CD14-positive monocyte (primary cell): Measurements from ENCODE around the gene SKIC8. TPM values are rescaled to one million over a fixed set of nuclear protein-coding genes. Genes with fewer than 3 reads are reported as not detected.

Experiments used
- DNase-seq, 3 donors: peaks; one replicate each; pipeline ENCODE4 v3.0.0-alpha.2; 2011 to 2022
- H2AFZ ChIP-seq: 2 replicates; pipeline ENCODE4 v1.6.0; 2012; ENCODE audit warnings: mild to moderate bottlenecking, low read depth, low read length, inconsistent platforms; ENCODE audit not compliant: insufficient read depth, poor library complexity, severe bottlenecking
- H3K27ac ChIP-seq, 2 donors: 1 replicate in 1 of 2; 2 replicates in 1 of 2; pipeline ENCODE4 v1.5.1; 2012 to 2013; ENCODE audit warnings: low read length in 2 of 2, control low read depth in 1 of 2, inconsistent platforms in 1 of 2, low read depth in 1 of 2, mild to moderate bottlenecking in 1 of 2
- H3K27me3 ChIP-seq, 2 donors: one replicate each; pipeline versions ENCODE4 v1.6.0 to v1.6.1; 2011 to 2013; ENCODE audit warnings: low read length in 2 of 2; ENCODE audit not compliant: control insufficient read depth in 2 of 2, insufficient read depth in 2 of 2
- H3K36me3 ChIP-seq, 2 donors: replicated peaks in 1 of 2; 1 replicate in 1 of 2; 2 replicates in 1 of 2; pipeline versions ENCODE4 v1.5.1 to v1.6.1; 2012 to 2013; ENCODE audit warnings: low read length in 2 of 2, control low read depth in 1 of 2, inconsistent platforms in 1 of 2, mild to moderate bottlenecking in 1 of 2; ENCODE audit not compliant: insufficient read depth in 2 of 2, control insufficient read depth in 1 of 2
- H3K4me1 ChIP-seq, 2 donors: 1 replicate in 1 of 2; 2 replicates in 1 of 2; pipeline versions ENCODE4 v1.5.1 to v1.6.1; 2012 to 2013; ENCODE audit warnings: low read length in 2 of 2, control low read depth in 1 of 2, inconsistent platforms in 1 of 2, mild to moderate bottlenecking in 1 of 2, moderate library complexity in 1 of 2; ENCODE audit not compliant: insufficient read depth in 2 of 2, control insufficient read depth in 1 of 2
- H3K4me2 ChIP-seq: replicated peaks from 2 replicates; pipeline ENCODE3; 2012; ENCODE audit warnings: low read length, moderate library complexity, mild to moderate bottlenecking; ENCODE audit not compliant: poor library complexity, severe bottlenecking; ENCODE audit errors: extremely low read depth
- H3K4me3 ChIP-seq, 3 experiments: fragments of 200-600 bp in 1 of 3; sonication (generic) in 1 of 3; replicated peaks in 1 of 3; 1 replicate in 2 of 3; 2 replicates in 1 of 3; pipeline ENCODE4 v1.5.1; 2011 to 2013; ENCODE audit warnings: low read length in 3 of 3, mild to moderate bottlenecking in 3 of 3, control low read depth in 2 of 3, low read depth in 2 of 3, inconsistent platforms in 1 of 3, moderate library complexity in 1 of 3
- H3K79me2 ChIP-seq: 2 replicates; pipeline ENCODE4 v1.6.0; 2012; ENCODE audit warnings: mild to moderate bottlenecking, control low read depth, inconsistent platforms, low read length, moderate library complexity; ENCODE audit not compliant: insufficient read depth
- H3K9ac ChIP-seq: 2 replicates; pipeline ENCODE4 v1.6.0; 2017; ENCODE audit warnings: low read length, mild to moderate bottlenecking; ENCODE audit not compliant: insufficient read depth, poor library complexity, severe bottlenecking
- H3K9me3 ChIP-seq, 2 donors: replicated peaks in 1 of 2; 1 replicate in 1 of 2; 2 replicates in 1 of 2; pipeline versions ENCODE4 v1.5.1 to v1.6.1; 2012 to 2013; ENCODE audit warnings: low read length in 2 of 2, control low read depth in 1 of 2; ENCODE audit not compliant: control insufficient read depth in 1 of 2, insufficient read depth in 1 of 2
- H4K20me1 ChIP-seq: 2 replicates; pipeline ENCODE4 v1.6.0; 2012; ENCODE audit warnings: mild to moderate bottlenecking, low read length, control low read depth, moderate library complexity; ENCODE audit not compliant: insufficient read depth
- H3K27ac Mint-ChIP-seq, 7 donors: one replicate each; pipeline ENCODE4 v1.8.0; 2020; ENCODE audit warnings: mild to moderate bottlenecking in 7 of 7, mixed read lengths in 7 of 7, moderate library complexity in 6 of 7, inconsistent platforms in 2 of 7
- H3K27me3 Mint-ChIP-seq, 3 donors: one replicate each; pipeline ENCODE4 v1.8.0; 2021 to 2022; ENCODE audit warnings: low read depth in 3 of 3, mild to moderate bottlenecking in 3 of 3, mixed read lengths in 3 of 3, moderate library complexity in 3 of 3, inconsistent platforms in 1 of 3
- H3K36me3 Mint-ChIP-seq, 2 donors: one replicate each; pipeline ENCODE4 v1.8.0; 2020; ENCODE audit warnings: mixed read lengths in 2 of 2, inconsistent platforms in 1 of 2, mild to moderate bottlenecking in 1 of 2
- H3K4me1 Mint-ChIP-seq: one replicate; pipeline ENCODE4 v1.8.0; 2020; ENCODE audit warnings: mild to moderate bottlenecking, mixed read lengths
- H3K4me3 Mint-ChIP-seq, 2 donors: one replicate each; pipeline ENCODE4 v1.8.0; 2020; ENCODE audit warnings: mild to moderate bottlenecking in 2 of 2, mixed read lengths in 2 of 2, moderate library complexity in 1 of 2
- H3K9me3 Mint-ChIP-seq, 7 donors: one replicate each; pipeline ENCODE4 v1.8.0; 2020 to 2022; ENCODE audit warnings: mixed read lengths in 7 of 7, mild to moderate bottlenecking in 6 of 7, moderate library complexity in 6 of 7, inconsistent platforms in 2 of 7
- CTCF ChIP-seq: fragments of 200-600 bp; IDR thresholded peaks from one replicate; pipeline ENCODE4 v1.8.0; 2022; ENCODE audit warnings: antibody characterized with exemption, mild to moderate bottlenecking
- WGBS: methylation state at CpG from one replicate; pipeline ENCODE4 v1.1.5; 2013; ENCODE audit warnings: missing lambda C conversion rate; ENCODE audit not compliant: insufficient coverage; 5-methylcytosine and 5-hydroxymethylcytosine counted together
- intact Hi-C, 2 donors: fragments of 100-400 bp; cut with micrococcal nuclease; formaldehyde crosslinking; loops; one replicate each; pipeline versions ENCODE4 v1.15.0 to v1.15.1; 2023
- polyA plus RNA-seq, 3 donors: library from polyadenylated mRNA; depleted of rRNA in 1 of 3; unstranded in 2 of 3; stranded (reverse) in 1 of 3; fragments of 300-500 nt in 2 of 3; fragments of >200 nt in 1 of 3; fragmentation: Illumina TruSeq in 2 of 3; gene quantifications; 1 replicate in 2 of 3; 2 replicates in 1 of 3; pipeline ENCODE4 v1.2.3, GENCODE V29; 2012 to 2021

The SKIC8 gene
- polyA plus RNA-seq, 3 donors: 59.8 to 123 (median 88.0) TPM

GRCh38 chr15:78312957-78313356, 13.5 kb upstream of the SKIC8 start:
- no peak for TF ChIP-seq CTCF
- Mint-ChIP-seq H3K36me3 (no peaks in the 10 kb centered on the region), H3K27me3 (peaks cover 0 to 7% (median 0%) of the 10 kb centered on the region in 3 donors), H3K4me1 (peaks cover 11% of the 10 kb centered on the region), H3K27ac (peak overlapping the region in 2 of 7 donors; percentile 30 to 36), H3K4me3 (no peak overlapping the region), H3K9me3 (peaks cover 0 to under 1% (median 0%) of the 10 kb centered on the region in 7 donors)
- H3K4me1 ChIP-seq: peaks cover 12% of the 10 kb centered on the region in 2 donors
- H3K36me3 ChIP-seq: no peaks in the 10 kb centered on the region
- no peaks in the 10 kb centered on the region for H3K79me2 ChIP-seq
- H3K9ac ChIP-seq: no peak overlapping the region
- 98% methylated on average over 4 of the region's 5 CpGs for WGBS
- intact Hi-C loops: no loop called here
- H4K20me1 ChIP-seq: no peaks in the 10 kb centered on the region
- no peaks in the 10 kb centered on the region for H3K27me3 ChIP-seq
- no peak overlapping the region for H2AFZ ChIP-seq
- no peak overlapping the region for H3K27ac ChIP-seq
- no peaks in the 10 kb centered on the region for H3K9me3 ChIP-seq
- H3K4me3 ChIP-seq: no peak overlapping the region
- no peak for DNase-seq
- H3K4me2 ChIP-seq: no peak overlapping the region

- H3K27ac ChIP-seq: no peak overlapping the region
- H3K36me3 ChIP-seq: no peaks in the 10 kb centered on the region
- no peaks in the 10 kb centered on the region for H3K79me2 ChIP-seq
- Mint-ChIP-seq H3K36me3 (no peaks in the 10 kb centered on the region), H3K4me1 (peaks cover 13% of the 10 kb centered on the region), H3K9me3 (peaks cover 0 to 2% (median 0%) of the 10 kb centered on the region in 7 donors), H3K27me3 (peaks cover 0 to 7% (median 0%) of the 10 kb centered on the region in 3 donors), H3K27ac (peak overlapping the region in 1 of 7 donors; percentile 1), H3K4me3 (no peak overlapping the region)
- H2AFZ ChIP-seq: no peak overlapping the region
- H4K20me1 ChIP-seq: no peaks in the 10 kb centered on the region
- no peaks in the 10 kb centered on the region for H3K27me3 ChIP-seq
- intact Hi-C loops: no loop called here
- peaks cover 15 to 16% of the 10 kb centered on the region in 2 donors for H3K4me1 ChIP-seq
- 96% methylated on average over 3 of the region's 4 CpGs for WGBS
- no peak for TF ChIP-seq CTCF
- H3K4me3 ChIP-seq: no peak overlapping the region
- no peak overlapping the region for H3K4me2 ChIP-seq
- H3K9me3 ChIP-seq: no peaks in the 10 kb centered on the region
- no peak overlapping the region for H3K9ac ChIP-seq
- DNase-seq: no peak
Measured at GRCh38 chr15:78312536-78312935, 13.1 kb upstream of the SKIC8 start.
